22Rv1 (cell line): ENCODE measurements around the gene ABHD14A.
A peak's percentile ranks its signal among the peaks of the same experiment; 100 is the strongest.

Source experiments
- H3K27ac ChIP-seq: fragments of 450-650 bp; 2 replicates; pipeline ENCODE4 v1.5.1; 2017
- CTCF ChIP-seq: fragments of 450-650 bp; IDR thresholded peaks from 2 replicates; pipeline ENCODE4 v1.5.1; 2017; ENCODE audit warnings: mild to moderate bottlenecking
- ZFX ChIP-seq: fragments of 450-650 bp; IDR thresholded peaks from 2 replicates; pipeline ENCODE4 v1.6.1; 2017; ENCODE audit warnings: antibody characterized with exemption, borderline replicate concordance

ABHD14A gene

DNA sequence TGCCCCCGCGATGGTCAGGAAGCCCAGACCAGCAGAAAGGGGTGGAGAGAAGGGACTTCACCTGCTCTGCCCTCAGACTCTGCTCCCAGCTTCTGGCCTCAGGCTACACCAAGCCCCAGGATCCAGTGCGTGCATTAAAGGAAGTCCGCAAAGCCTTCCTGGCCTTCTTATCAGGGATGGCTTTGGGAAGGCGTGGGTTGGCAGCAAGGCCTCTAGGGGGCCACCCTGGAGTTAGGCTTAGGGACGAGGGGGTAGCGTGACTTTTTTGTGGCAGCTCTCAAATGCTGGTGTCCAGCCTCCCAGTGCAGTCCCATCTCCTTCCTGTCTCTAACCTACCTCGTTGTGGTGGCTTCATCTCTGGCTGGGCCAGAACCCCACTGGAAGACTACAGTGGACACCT is 39.7 kb downstream of the ABHD14A start:
- no peak overlapping the region for H3K27ac ChIP-seq
- peak; percentile 22; the same call in 1 of the 2 replicates for TF ChIP-seq CTCF
- TF ChIP-seq ZFX, result no peak

DNA sequence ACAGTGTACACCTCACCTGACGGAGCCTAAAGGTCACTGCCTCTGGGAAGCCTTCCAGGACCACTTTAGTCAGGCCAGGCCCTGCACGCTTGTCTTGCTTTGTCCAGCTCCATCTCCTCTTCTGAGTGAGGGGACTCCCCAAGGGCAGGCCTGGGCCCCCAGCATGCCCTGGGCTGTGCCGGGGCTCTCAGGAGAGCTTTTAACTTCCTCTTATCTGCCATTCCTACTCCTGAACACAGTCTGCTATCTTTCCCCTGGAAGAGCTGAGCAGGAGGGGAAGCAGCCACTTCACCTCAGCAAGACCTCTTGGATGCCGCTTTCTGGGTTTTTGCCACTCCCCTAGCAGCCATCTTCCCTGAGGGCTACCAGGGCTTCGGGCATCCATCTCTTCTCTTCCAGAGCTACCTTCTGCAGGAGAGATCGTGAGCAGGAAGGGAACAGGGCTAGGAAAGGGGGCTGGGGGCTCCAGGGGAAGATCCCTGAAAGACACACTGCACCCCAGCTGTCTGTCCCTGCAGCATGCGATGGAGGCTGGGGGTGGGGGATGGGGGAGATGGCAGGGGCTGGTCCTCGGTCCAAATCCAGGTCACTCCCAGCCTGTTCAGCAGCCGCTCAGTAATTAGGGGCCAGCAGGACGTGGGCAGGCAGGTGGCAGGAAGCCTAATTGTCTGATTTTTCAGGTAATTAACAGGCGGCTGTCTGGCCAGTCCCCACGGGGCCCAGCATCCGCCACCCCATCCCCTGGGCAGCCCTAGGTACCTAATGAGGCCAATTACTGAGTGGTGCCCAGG is 40.8 kb downstream of the ABHD14A start:
- no peak for TF ChIP-seq CTCF
- TF ChIP-seq ZFX, result no peak
- H3K27ac ChIP-seq, result no peak overlapping the region

DNA sequence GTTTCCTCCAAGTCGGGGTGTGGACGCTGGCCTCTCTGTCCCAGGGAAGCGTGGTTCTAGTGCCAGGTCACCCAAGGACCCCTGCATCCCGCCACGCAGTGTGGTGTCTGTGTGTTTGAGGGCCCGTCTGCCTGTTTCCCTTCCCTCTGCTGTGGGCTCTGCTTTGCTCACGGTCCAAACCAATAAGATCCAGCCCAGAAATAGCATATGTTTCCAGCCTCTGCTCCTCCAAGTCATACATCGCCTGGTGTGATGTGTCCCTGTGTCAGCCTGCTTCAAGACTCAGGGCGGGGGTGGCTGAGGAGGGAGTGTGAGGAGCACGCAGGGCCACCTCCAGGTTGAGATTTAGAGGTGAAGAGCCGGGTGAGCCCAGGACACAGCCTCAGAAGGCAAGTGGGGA is 42.7 kb downstream of the ABHD14A start:
- TF ChIP-seq CTCF (no peak), ZFX (no peak)
- H3K27ac ChIP-seq, result no peak overlapping the region

DNA sequence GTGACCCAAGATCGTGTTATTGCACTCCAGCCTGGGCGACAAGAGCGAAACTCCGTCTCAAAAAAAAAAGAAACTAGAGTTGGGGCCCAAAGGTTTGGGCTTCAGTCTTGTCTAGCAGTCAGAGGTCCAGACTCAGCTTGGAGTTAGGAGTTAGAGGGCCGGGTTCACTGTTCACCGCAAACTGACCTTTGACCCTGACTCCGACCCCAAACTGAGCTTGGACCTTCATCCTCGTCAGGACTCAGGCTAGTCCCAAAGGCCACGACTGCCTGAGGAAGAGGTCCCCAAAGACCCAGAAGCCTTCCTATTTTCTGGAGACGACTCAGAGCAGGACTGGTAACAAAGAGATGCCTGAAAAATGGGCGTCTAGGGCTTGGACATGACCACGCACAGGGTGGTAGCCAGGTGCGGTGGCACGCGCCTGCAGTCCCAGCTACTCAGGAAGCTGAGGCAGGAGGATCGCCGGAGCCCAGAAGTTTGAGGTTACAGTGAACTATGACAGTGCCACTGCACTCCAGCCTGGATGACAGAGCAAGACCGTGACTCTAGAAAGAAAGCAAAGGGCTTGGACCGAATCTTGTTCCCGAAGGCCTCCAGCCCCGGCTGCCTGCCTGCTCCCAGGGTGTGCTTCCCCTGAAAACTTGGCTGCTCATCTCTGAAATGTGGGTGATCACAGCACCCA is 43.6 kb downstream of the ABHD14A start:
- H3K27ac ChIP-seq, result no peak overlapping the region

GRCh38 chr3:52019352-52020080 is 44.7 kb downstream of the ABHD14A start:
- H3K27ac ChIP-seq, result no peak overlapping the region
- TF ChIP-seq ZFX, result no peak
- no peak for TF ChIP-seq CTCF

More for the DNA sequence above, 43.6 kb downstream of the ABHD14A start:
- no peak for TF ChIP-seq ZFX
- TF ChIP-seq CTCF, result no peak

GRCh38 chr3:52020796-52021195 is 45.9 kb downstream of the ABHD14A start:
- TF ChIP-seq ZFX (no peak), CTCF (no peak)
- H3K27ac ChIP-seq, result no peak overlapping the region
